Measurements from ENCODE around the gene PDE6B.

PDE6B gene

GRCh38 chr4:601612-602558 lies 23.5 kb upstream of the PDE6B start:
- no peak for DNase-seq

- peak; percentile 73 for DNase-seq
These were observed 22.8 kb upstream of the PDE6B start for GRCh38 chr4:602559-602942.

DNA sequence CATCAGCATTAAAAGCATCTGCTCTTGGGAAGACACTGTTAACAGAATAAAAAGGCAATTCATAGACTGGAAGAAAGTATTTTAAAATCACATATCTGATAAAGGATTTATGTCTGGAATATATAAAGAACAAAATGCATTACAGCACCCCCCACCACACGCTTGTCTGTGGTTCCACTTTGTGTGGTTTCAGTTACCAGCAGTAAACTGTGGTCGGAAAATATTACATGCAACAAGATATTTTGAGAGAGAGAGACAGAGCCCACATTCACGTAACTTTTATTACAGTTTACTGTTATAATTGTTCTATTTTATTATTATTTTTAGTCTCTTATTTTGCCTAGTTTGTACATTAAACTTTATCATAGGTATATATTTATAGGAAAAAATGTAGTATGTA lies 21.2 kb upstream of the PDE6B start:
- no peak for DNase-seq

- DNase-seq, result no peak
These were observed 19.5 kb upstream of the PDE6B start for GRCh38 chr4:605702-606425.

DNA sequence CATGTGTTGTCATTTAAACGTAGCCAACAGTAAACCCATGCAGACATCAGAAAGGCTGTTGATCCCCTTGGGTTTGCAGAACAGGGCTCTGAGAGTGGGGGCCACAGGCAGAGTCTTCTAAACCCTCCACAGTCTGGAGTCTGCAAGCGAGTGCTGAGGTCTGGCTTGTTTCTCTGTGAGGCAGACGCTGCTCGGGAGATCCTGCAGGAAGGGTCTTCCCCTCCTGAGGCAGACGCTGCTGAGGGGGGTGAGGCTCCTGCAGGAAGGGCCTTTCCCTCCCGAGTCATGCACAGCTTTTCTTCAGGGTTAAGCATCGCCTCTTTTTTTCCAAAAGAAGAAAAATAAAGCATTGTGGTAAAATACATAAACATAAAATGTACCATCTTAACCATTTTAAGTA lies 17.1 kb upstream of the PDE6B start:
- no peak for DNase-seq

DNA sequence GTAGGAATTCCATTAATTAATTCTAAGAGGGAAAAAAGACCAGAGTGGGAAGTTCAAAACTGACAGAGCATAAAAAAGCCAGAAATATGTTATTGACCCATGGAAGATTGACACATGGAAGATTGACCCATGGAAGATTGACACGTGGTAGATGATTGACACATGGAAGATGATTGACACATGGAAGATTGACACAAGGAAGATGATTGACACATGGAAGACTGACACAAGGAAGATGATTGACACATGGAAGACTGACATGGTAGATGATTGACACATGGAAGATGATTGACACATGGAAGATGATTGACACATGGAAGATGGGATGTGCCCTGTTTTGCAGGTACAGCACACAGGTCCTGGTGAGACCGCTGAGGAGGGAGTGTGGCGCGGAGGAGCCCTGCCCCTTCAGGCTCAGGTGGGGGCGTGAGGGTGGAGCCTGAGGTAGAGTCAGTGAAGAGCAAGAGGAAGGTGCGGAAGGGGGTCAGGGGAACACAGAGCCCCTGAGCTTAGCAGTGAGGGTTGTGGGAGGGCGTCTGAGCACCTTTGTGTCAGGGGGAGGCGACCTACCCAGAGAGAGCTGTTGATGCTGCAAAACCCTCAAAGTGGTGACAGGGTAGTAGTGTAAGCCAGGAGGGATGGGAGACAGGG lies 15.8 kb upstream of the PDE6B start:
- no peak for DNase-seq

DNA sequence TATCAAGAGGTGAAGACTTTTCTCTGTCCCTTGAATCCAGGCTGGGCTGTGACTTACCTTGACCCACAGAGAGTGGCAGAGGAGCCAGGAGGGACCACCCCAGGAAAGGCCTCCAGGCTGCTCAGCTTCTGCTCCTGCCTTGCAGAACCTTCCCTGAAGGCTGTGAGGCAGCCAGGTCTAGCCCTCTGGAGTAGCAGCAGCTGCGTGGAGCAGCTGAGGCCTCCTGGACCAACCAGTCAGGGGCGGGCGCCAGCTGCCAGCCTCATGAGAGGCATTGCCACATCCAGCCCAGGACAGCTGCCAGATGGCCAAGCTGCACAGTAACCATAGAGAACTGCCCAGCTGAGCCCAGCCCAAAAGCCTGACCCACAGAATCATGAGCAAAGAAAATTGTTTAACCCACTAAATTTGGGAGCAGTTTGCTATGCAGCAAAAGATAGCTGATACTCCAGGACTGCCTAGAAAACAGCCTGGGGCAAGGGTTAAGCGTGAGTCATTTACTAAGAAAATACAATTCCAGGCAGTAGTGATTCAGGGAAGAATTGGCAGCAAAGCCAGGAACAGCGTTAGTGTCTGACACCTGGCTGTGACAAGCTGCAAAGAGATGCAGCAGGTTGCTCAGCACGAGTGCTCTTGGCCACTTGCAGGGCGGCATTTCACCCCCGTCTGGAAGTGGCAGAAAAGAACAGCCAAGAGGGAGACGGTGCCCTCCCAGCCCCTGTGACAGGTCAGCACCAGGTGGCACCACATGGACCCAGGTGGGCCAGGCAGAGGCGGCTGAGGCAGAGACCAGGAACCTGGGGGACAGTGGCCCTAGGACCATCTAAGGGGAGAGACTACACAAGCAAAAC lies 14.7 kb upstream of the PDE6B start:
- DNase-seq, result peak; percentile 61

- DNase-seq, result no peak
These were observed 13.2 kb upstream of the PDE6B start for GRCh38 chr4:612052-612748.

- no peak for DNase-seq
These were observed 12.6 kb upstream of the PDE6B start for GRCh38 chr4:612749-613125.

DNA sequence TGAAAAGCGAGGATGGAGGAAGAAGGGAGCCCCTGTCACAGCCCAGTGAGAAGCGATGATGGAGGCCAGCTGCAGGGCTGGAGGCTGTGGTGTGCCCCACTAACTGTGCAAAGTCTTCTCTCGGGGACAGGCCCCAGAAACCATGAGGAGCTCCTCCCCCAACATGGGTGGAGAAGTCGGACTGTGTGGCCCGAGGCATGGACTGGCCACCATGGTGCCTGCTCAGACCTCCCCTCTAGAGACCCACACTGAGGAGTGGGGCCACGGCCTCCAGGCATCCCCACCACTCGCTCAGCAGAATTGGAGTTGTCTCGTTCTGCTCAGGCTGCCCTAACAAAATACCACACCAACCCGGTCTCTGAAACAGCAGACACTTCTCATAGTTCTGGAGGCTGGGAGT lies 12.2 kb upstream of the PDE6B start:
- DNase-seq, result no peak

DNA sequence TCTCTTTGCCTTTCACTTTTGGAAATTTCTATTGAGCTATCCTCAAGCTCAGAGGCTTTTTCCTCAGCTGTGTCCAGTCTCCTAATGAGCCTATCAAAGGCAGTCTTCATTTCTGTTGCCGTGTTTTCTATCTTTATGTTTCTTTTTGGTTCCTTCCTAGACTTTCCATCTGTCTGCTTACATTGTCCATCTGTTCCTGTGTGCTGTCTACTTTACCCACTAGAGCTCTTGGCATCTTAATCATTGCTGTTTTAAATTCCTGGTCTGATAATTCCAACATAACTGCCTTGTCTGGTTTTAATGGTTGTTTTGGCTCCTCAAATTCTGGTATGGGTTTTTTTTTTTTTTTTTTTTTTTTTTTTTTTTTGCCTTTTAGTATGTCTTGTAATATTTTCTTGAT lies 9.3 kb upstream of the PDE6B start:
- DNase-seq, result no peak

GRCh38 chr4:616911-617643 lies 8.3 kb upstream of the PDE6B start:
- no peak for DNase-seq

DNA sequence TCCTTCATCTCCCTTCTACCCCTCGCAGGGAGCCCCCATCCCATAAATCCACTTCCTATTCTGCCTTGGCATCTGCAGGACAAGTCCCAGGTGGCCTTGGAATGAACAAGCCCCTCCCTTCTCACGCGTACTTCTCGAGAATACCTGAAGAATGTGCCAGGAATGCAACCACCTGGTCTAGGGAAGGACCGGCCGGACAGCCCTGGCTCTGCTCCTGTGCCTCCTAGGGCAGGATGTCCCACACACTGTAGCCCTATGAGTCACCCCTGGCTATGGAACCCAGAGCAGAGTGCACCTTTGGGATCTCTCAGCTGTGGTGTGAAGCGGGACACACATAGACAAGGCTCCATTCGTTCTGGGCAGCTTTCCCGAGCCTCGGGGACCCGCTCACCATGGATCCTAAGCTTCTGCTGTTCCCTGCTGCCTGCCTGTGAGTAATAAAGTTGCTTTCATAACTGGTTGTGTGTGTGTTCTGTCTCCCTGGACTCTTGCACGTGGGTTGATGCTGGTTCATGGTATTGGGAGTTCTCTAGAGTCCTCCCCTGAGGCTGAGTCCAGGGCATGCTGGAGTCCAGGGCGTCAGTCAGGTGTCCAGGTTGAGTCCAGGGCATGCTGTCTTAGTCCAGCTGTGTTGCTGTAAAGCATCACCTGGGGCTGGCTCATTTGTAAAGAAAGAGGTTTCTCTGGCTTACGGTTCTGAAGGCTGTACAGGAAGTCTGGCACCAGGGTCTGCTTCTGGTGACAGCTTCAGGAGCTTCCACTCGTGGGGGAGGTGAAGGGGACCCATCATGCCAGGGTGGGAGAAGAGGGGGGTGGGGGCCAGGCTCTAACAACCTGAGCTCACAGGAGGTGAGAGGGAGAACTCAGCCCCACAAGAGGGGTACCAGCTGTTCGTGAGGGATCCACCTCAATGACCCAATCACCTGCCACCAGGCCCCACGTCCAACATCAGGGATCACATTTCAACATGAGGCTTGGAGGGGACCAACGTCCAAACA lies 7.4 kb upstream of the PDE6B start:
- no peak for DNase-seq

GRCh38 chr4:620201-620600 lies 5.2 kb upstream of the PDE6B start:
- DNase-seq, result no peak

DNA sequence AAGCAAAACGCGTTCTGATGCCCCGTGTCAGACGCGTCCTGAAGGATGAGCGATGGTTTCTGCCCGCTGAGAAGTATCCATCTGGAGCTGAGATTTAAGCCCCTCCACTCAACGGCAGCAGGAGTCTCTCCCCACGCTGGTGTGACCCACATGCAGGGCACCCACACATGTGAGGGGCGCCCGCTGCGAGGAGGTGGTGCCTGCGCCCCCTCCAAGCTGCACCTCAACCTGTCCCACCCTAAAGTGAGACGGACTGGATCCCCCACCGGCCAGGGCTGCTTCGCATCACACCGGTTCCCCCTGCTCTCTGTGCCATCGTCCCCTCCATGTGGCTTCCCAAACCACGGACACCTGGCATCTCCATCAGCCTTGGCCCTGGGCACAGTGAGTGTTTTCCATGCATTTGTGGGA lies 4.5 kb upstream of the PDE6B start:
- no peak for DNase-seq

DNA sequence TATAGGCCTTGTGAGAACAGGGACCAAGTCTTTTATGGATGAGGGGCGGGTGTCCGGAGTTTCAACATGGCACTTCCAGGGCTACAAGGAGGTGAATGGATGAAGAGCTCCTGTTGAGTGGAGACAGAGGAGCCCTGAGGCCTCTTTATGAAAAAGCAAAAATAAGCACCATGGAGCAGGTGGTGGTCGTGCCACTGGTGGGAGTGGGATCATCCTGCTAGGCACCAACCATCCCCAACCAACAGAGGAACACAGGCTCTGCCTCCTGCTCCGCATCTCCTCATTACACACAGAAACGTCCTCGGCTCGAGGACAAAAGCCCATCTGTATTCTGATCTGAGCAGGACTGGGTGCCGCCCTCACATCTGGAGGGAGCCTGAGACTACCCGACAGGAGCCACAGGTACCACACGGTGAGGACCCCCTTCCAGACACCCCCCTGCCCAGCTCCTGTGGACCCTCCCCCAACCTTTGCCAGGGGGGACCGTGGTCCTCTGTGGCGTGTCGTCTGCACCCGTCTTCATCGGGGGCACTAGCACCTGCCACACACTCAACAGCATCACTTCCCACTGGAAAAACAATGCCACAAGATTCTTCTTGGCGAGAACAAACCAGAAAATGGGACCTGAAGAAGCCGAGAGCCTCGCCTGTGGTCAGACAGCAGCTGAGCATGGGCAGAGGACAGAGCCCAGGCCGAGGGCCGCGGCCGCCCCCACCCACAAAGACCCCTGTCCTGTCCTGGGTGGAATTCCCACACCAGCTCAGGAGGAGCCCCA lies 3.9 kb upstream of the PDE6B start:
- DNase-seq, result no peak

DNA sequence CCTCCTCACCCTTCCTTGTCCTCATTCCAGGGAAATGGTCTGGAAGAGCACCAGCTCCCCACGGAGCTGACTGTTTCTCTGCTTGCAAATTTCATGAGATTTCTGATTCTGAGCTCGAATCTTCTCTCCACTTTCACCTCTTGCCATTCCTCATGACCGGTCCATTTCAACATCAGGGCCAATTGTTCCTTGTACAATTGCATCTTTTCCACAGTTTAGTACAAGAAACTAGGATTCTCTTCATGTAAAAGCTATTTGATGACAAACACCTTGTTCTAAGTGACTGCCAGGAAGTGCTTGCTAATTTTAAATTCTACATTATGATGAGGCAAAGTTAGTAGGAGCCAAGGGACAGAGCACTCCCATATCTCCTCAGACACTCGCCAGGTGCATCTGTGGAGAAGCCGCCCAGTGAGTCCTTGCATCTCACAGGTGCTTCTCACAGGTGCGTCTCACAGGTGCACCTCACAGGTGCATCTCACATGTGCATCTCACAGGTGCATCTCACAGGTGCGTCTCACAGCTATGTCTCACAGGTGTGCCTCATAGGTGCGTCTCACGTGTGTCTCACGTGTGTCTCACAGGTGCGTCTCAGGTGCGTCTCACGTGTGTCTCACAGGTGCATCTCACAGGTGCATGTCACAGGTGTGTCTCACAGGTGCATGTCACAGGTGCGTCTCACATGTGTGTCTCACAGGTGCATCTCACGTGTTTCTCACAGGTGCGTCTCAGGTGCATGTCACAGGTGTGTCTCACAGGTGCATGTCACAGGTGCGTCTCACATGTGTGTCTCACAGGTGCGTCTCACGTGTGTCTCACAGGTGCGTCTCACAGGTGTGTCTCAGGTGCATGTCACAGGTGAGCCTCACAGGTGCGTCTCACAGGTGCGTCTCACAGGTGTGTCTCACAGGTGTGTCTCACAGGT lies 3.0 kb upstream of the PDE6B start:
- DNase-seq, result no peak

Data from kidney glomerular epithelial cell (primary cell).